GM12878 (cell line): ENCODE measurements around the gene SFMBT1. TPM values are rescaled to one million over a fixed set of nuclear protein-coding genes. Genes with fewer than 3 reads are reported as not detected.

Experiments
- ATAC-seq: fragments of 200-7000 bp; cut with Tn5 transposase; 3 replicates; pipeline ENCODE4 v1.9.1; 2020; ENCODE audit warnings: mild to moderate bottlenecking, moderate library complexity
- BruUV-seq: library from RNA; stranded (reverse); fragments of 400-500 nt; replicated peaks from 2 replicates; lab custom pipeline; 2021; lab: Mats Ljungman, UMichigan
- CTCF ChIA-PET: fragments of 300-600 bp; sonication (Branson Sonifier 250); formaldehyde crosslinking; extraction: SDS; loops from one replicate; lab custom pipeline; 2021; ENCODE audit warnings: inconsistent platforms; lab: Yijun Ruan, JAX
- POLR2A ChIA-PET: fragments of 350-600 bp; formaldehyde crosslinking; extraction: SDS; loops from one replicate; lab custom pipeline; 2021; ENCODE audit warnings: inconsistent platforms; lab: Charles Lee
- RAD21 ChIA-PET: fragments of 300-600 bp; sonication (Branson Sonifier 250); formaldehyde crosslinking; loops from one replicate; lab custom pipeline; 2023; ENCODE audit warnings: antibody characterized with exemption; ENCODE audit not compliant: unreplicated experiment; lab: Charles Lee
- SMC1A ChIA-PET: fragments of 300-600 bp; sonication (Branson Sonifier 250); formaldehyde crosslinking; loops from one replicate; lab custom pipeline; 2023; ENCODE audit not compliant: unreplicated experiment, uncharacterized antibody; lab: Charles Lee
- DNase-seq: peaks from one replicate; pipeline ENCODE4 v3.0.0-alpha.2; 2011; ENCODE audit warnings: low read depth, low spot score
- FAIRE-seq: peaks from 3 replicates; lab custom pipeline; 2011; peaks lifted over from hg19 to GRCh38; lab: Jason Lieb, UNC
- H2AFZ ChIP-seq: 2 replicates; pipeline ENCODE4 v1.6.0; 2011; ENCODE audit warnings: low read depth, low read length, control low read depth; ENCODE audit not compliant: control insufficient read depth
- H3K27ac ChIP-seq: 2 replicates; pipeline ENCODE4 v1.5.1; 2011; ENCODE audit warnings: control low read depth; ENCODE audit not compliant: control insufficient read depth, insufficient read depth
- H3K27me3 ChIP-seq, 2 experiments: replicated peaks in 1 of 2; 2 replicates each; pipeline versions ENCODE4 v1.6.0 to v1.6.1; 2011; ENCODE audit warnings: low read length in 1 of 2; ENCODE audit not compliant: control insufficient read depth in 2 of 2, insufficient read depth in 2 of 2
- H3K36me3 ChIP-seq, 2 experiments: 2 replicates each; pipeline ENCODE4 v1.5.1; 2011; ENCODE audit warnings: low read length in 1 of 2; ENCODE audit not compliant: control insufficient read depth in 2 of 2, insufficient read depth in 2 of 2
- H3K4me1 ChIP-seq: 2 replicates; pipeline ENCODE4 v1.6.1; 2011; ENCODE audit warnings: mild to moderate bottlenecking, low read length, moderate library complexity, mixed read lengths; ENCODE audit not compliant: control insufficient read depth, insufficient read depth
- H3K4me2 ChIP-seq: 2 replicates; pipeline ENCODE4 v1.6.0; 2011; ENCODE audit warnings: control low read depth; ENCODE audit not compliant: control insufficient read depth, insufficient read depth
- H3K4me3 ChIP-seq: fragments of 200-600 bp; sonication (generic); 2 replicates; pipeline ENCODE4 v1.5.1; 2016
- H3K79me2 ChIP-seq: 2 replicates; pipeline ENCODE4 v1.6.0; 2011; ENCODE audit warnings: low read length; ENCODE audit not compliant: control insufficient read depth, insufficient read depth
- H3K9ac ChIP-seq: 2 replicates; pipeline ENCODE4 v1.8.0; 2011; ENCODE audit warnings: low read length, control low read depth, mixed read lengths; ENCODE audit not compliant: control insufficient read depth, insufficient read depth
- H3K9me3 ChIP-seq: replicated peaks from 3 replicates; pipeline ENCODE4 v1.5.1; 2011; ENCODE audit warnings: mild to moderate bottlenecking, low read length; ENCODE audit not compliant: control insufficient read depth, insufficient read depth
- H4K20me1 ChIP-seq: 2 replicates; pipeline ENCODE4 v1.6.0; 2011; ENCODE audit not compliant: control insufficient read depth, insufficient read depth
- ATF3 ChIP-seq: IDR thresholded peaks from 2 replicates; pipeline ENCODE4 v1.6.1; 2011; ENCODE audit warnings: low read depth, mild to moderate bottlenecking, low read length, moderate library complexity, borderline replicate concordance; ENCODE audit errors: extremely low read depth
- BCLAF1 ChIP-seq: fragments of 450-650 bp; IDR thresholded peaks from 2 replicates; pipeline ENCODE4 v1.6.1; 2017; ENCODE audit warnings: antibody characterized with exemption, mild to moderate bottlenecking, moderate library complexity
- FOXK2 ChIP-seq: fragments of 450-650 bp; IDR thresholded peaks from 2 replicates; pipeline ENCODE4 v1.6.1; 2017; ENCODE audit warnings: mild to moderate bottlenecking, moderate library complexity
- HCFC1 ChIP-seq: fragments of 150-350 bp; IDR thresholded peaks from 2 replicates; pipeline ENCODE4 v1.6.1; 2014; ENCODE audit warnings: low read length
- HDAC6 ChIP-seq: fragments of 200-600 bp; sonication (generic); IDR thresholded peaks from one replicate; pipeline ENCODE4 v1.8.0; 2017; ENCODE audit warnings: antibody characterized with exemption; ENCODE audit not compliant: unreplicated experiment
- HDGF ChIP-seq: fragments of 450-650 bp; IDR thresholded peaks from 2 replicates; pipeline ENCODE4 v1.6.1; 2016; ENCODE audit warnings: antibody characterized with exemption
- MLLT1 ChIP-seq: fragments of 450-650 bp; IDR thresholded peaks from 2 replicates; pipeline ENCODE4 v1.6.1; 2016; ENCODE audit warnings: mild to moderate bottlenecking
- MYC ChIP-seq: IDR thresholded peaks from 2 replicates; pipeline ENCODE4 v1.6.1; 2011; ENCODE audit warnings: mild to moderate bottlenecking, low read length, moderate library complexity, inconsistent platforms; ENCODE audit not compliant: insufficient read depth, insufficient replicate concordance, insufficient read length, severe bottlenecking
- NFYA ChIP-seq: IDR thresholded peaks from 2 replicates; pipeline ENCODE4 v1.6.1; 2011; ENCODE audit warnings: low read depth, mild to moderate bottlenecking, low read length, improper control_type of control experiment, borderline replicate concordance
- NFYB ChIP-seq: IDR thresholded peaks from 2 replicates; pipeline ENCODE4 v1.6.1; 2011; ENCODE audit warnings: low read depth, mild to moderate bottlenecking, low read length, improper control_type of control experiment, moderate library complexity; ENCODE audit not compliant: insufficient read depth
- NR2F1 ChIP-seq: fragments of 450-650 bp; conservative IDR thresholded peaks from 2 replicates; pipeline ENCODE4 v1.6.1; 2017; ENCODE audit warnings: mild to moderate bottlenecking
- RB1 ChIP-seq: fragments of 450-650 bp; formaldehyde crosslinking; IDR thresholded peaks from 2 replicates; pipeline ENCODE4 v1.6.1; 2017; ENCODE audit warnings: mild to moderate bottlenecking, borderline replicate concordance
- RELA ChIP-seq: fragments of 450-650 bp; IDR thresholded peaks from 2 replicates; pipeline ENCODE4 v1.8.0; 2014; ENCODE audit warnings: borderline replicate concordance; ENCODE audit not compliant: partially characterized antibody
- REST ChIP-seq: IDR thresholded peaks from 2 replicates; pipeline ENCODE4 v1.6.1; 2012; ENCODE audit warnings: mild to moderate bottlenecking, low read depth, low read length
- STAT1 ChIP-seq: fragments of 450-650 bp; conservative IDR thresholded peaks from 2 replicates; pipeline ENCODE4 v1.6.1; 2014; ENCODE audit warnings: antibody characterized with exemption, mild to moderate bottlenecking
- ZBED1 ChIP-seq: IDR thresholded peaks from 2 replicates; pipeline ENCODE4 v1.6.1; 2016; ENCODE audit warnings: borderline replicate concordance
- WGBS: methylation state at CpG from one replicate; pipeline ENCODE4 v1.1.6; 2016; ENCODE audit warnings: low lambda C conversion rate; ENCODE audit not compliant: insufficient replicate concordance, insufficient coverage; ENCODE audit errors: missing lambda C conversion rate; 5-methylcytosine and 5-hydroxymethylcytosine counted together
- in situ Hi-C: fragments of 300-500 bp; cut with MboI; formaldehyde crosslinking; loops from 9 replicates; pipeline ENCODE4 v1.14.3; 2018; ENCODE audit warnings: mixed read lengths
- intact Hi-C: fragments of 100-400 bp; cut with micrococcal nuclease; formaldehyde crosslinking; loops from one replicate; pipeline ENCODE4 v1.14.2; 2022; ENCODE audit not compliant: unreplicated experiment
- polyA plus RNA-seq, 11 experiments: library from polyadenylated mRNA; depleted of rRNA in 4 of 11; unstranded in 6 of 11; stranded (reverse) in 5 of 11; fragments of >200 nt; fragmentation: Nextera tagmentation in 4 of 11; fragmentation: Illumina TruSeq in 1 of 11; extraction: Ambion mirVana in 4 of 11; extraction: Trizol in 1 of 11; gene quantifications; 1 replicate in 1 of 11; 2 replicates in 10 of 11; pipeline versions ENCODE4 v1.2.1 to v1.2.3, GENCODE V29; 2011 to 2016; ENCODE audit warnings: inconsistent platforms in 2 of 11, missing spikeins in 2 of 11, low read depth in 1 of 11
- total RNA-seq, 4 experiments: library from RNA; depleted of rRNA in 3 of 4; stranded (reverse); fragments of >200 nt in 3 of 4; fragmentation: Illumina TruSeq in 1 of 4; extraction: Trizol in 1 of 4; gene quantifications; 2 replicates each; pipeline versions ENCODE4 v1.2.1 to v1.2.3, GENCODE V29; 2013 to 2021

Gene SFMBT1
- total and polyA plus RNA-seq, 10 of the 15 experiments (the other 5 are each of a cell fraction or from before 2014, with no cell fraction given): 3.2 to 19.5 (median 11.4) TPM

- TF ChIP-seq REST: no peak
- no peak for TF ChIP-seq NFYA
- no peak for TF ChIP-seq MYC
- TF ChIP-seq STAT1: no peak
Measured at GRCh38 chr3:53079147-53079546, 33.3 kb upstream of the SFMBT1 start (continued).

GRCh38 chr3:53078656-53079055, 32.8 kb upstream of the SFMBT1 start:
- in situ Hi-C loops: loop anchor here (5.0 to 10.0 kb wide), 2 partner anchors 234 to 331 kb away; no protein-coding TSS in a partner anchor
- BruUV-seq: no TSS peak
- no peak for DNase-seq
- SMC1A ChIA-PET: no interaction called here
- CTCF ChIA-PET: interaction anchor here (0.6 kb wide), 1 partner anchor 267 kb away, joined by 3 read pairs; no protein-coding TSS in a partner anchor
- Histone ChIP-seq H3K4me2 (no peak overlapping the region), H3K79me2 (no peaks in the 10 kb centered on the region), H2AFZ (no peak overlapping the region), H4K20me1 (no peaks in the 10 kb centered on the region), H3K27ac (no peak overlapping the region), H3K9me3 (no peaks in the 10 kb centered on the region), H3K4me1 (peaks cover 2% of the 10 kb centered on the region; the same call in 1 of the 2 replicates), H3K36me3 (no peaks in the 10 kb centered on the region), H3K9ac (no peak overlapping the region), H3K4me3 (no peak overlapping the region), H3K27me3 (no peaks in the 10 kb centered on the region)
- RAD21 ChIA-PET: no interaction called here
- ATAC-seq: no peak
- intact Hi-C loops: no loop called here
- POLR2A ChIA-PET: no interaction called here
- no peak for FAIRE-seq
- 90% methylated on average over 3 of the region's 3 CpGs for WGBS
- TF ChIP-seq NFYB (no peak), HDGF (no peak), RELA (no peak), ZBED1 (no peak), ATF3 (no peak), NR2F1 (no peak), FOXK2 (no peak), HCFC1 (no peak), RB1 (no peak), BCLAF1 (no peak), MLLT1 (no peak), HDAC6 (no peak)
